Liver (tissue), 3 donors: Measurements from ENCODE around the gene TMEM272.

ENCODE experiments used
- FOXA1 ChIP-seq: IDR thresholded peaks from 2 replicates; pipeline ENCODE4 v1.6.1; 2016; ENCODE audit warnings: antibody characterized with exemption
- GABPA ChIP-seq, 2 donors: IDR thresholded peaks in 1 of 2; conservative IDR thresholded peaks in 1 of 2; 2 replicates each; pipeline ENCODE4 v1.6.1; 2016; ENCODE audit warnings: antibody characterized with exemption in 2 of 2, mild to moderate bottlenecking in 1 of 2, moderate library complexity in 1 of 2
- HNF4A ChIP-seq, 2 donors: conservative IDR thresholded peaks; 2 replicates each; pipeline ENCODE4 v1.6.1; 2016; ENCODE audit warnings: antibody characterized with exemption in 2 of 2, mild to moderate bottlenecking in 2 of 2
- JUND ChIP-seq, 2 donors: IDR thresholded peaks; 2 replicates each; pipeline ENCODE4 v1.6.1; 2016; ENCODE audit warnings: antibody characterized with exemption in 2 of 2
- RAD21 ChIP-seq, 2 donors: IDR thresholded peaks; 2 replicates each; pipeline ENCODE4 v1.6.1; 2016; ENCODE audit warnings: antibody characterized with exemption in 2 of 2, mild to moderate bottlenecking in 2 of 2
- RXRA ChIP-seq, 2 donors: IDR thresholded peaks; 2 replicates each; pipeline ENCODE4 v1.6.1; 2017 to 2018; ENCODE audit warnings: antibody characterized with exemption in 2 of 2, mild to moderate bottlenecking in 1 of 2
- SP1 ChIP-seq: IDR thresholded peaks from 2 replicates; pipeline ENCODE4 v1.6.1; 2018; ENCODE audit warnings: antibody characterized with exemption, mild to moderate bottlenecking
- TAF1 ChIP-seq: conservative IDR thresholded peaks from 2 replicates; pipeline ENCODE4 v1.6.1; 2016; ENCODE audit warnings: antibody characterized with exemption, mild to moderate bottlenecking
- YY1 ChIP-seq: IDR thresholded peaks from 2 replicates; pipeline ENCODE4 v1.6.1; 2016; ENCODE audit warnings: antibody characterized with exemption, mild to moderate bottlenecking
- TF ChIP-seq, protein P1 (sequence below): fragments of 150-350 bp; IDR thresholded peaks from 2 replicates; pipeline ENCODE4 v1.5.1; 2017; ENCODE audit warnings: improper control_type of control experiment, low read depth, low read length; ENCODE audit not compliant: missing input control
- TF ChIP-seq, protein P2 (sequence below): IDR thresholded peaks from 2 replicates; pipeline ENCODE4 v1.6.1; 2016; ENCODE audit warnings: antibody characterized with exemption
- TF ChIP-seq, protein P3 (sequence below): IDR thresholded peaks from 2 replicates; pipeline ENCODE4 v1.6.1; 2016; ENCODE audit warnings: antibody characterized with exemption
- TF ChIP-seq, protein P4 (sequence below): IDR thresholded peaks from 2 replicates; pipeline ENCODE4 v1.6.1; 2016; ENCODE audit warnings: antibody characterized with exemption
- TF ChIP-seq, protein P5 (sequence below): IDR thresholded peaks from 2 replicates; pipeline ENCODE4 v1.6.1; 2016; ENCODE audit warnings: antibody characterized with exemption, mild to moderate bottlenecking
- donor health status: healthy.
- donor health status: healthy.

DNA sequence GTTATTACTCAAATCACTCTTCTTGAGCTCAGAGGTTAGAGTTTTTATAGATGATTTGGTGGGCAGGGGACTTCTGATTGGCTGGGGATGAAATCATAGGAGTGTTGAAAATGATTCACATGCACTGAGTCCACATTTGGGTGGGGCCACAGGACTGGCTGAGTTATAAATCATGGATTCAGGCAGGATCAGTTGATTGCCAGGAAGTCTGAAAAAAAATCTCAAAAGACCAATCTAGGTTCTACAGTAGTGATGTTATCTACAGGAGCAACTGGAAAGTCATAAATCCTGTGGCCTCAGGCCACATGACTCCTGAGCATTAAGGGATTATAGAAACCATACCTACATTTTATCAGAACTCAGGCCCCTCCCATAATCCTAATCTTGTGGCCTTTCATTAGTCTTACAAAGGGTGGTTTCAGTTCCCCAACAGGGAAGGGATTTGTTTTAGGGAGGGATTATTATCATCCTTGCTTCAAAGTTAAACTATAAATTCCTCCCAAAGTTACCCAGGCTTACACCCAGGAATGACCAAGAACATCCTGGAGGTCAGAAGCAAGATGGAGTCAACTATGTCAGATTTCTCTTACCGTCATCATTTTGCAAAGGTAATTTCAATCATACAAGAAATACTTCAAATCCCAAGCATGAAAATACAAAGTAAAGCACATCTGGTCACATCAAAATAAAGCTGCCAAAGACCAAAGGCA is 11.2 kb upstream of the TMEM272 start:
- TF ChIP-seq TAF1 (no peak), YY1 (no peak), JUND (IDR thresholded peaks at IDR 0.05) (no peak), GABPA (IDR thresholded peaks at IDR 0.05 in 1 of 2, conservative IDR thresholded peaks at IDR 0.05 in 1 of 2) (no peak), RAD21 (IDR thresholded peaks at IDR 0.05) (no peak), RXRA (IDR thresholded peaks at IDR 0.05) (no peak), SP1 (no peak), HNF4A (conservative IDR thresholded peaks at IDR 0.05) (no peak), FOXA1 (no peak)
- TF ChIP-seq, protein P1, sequence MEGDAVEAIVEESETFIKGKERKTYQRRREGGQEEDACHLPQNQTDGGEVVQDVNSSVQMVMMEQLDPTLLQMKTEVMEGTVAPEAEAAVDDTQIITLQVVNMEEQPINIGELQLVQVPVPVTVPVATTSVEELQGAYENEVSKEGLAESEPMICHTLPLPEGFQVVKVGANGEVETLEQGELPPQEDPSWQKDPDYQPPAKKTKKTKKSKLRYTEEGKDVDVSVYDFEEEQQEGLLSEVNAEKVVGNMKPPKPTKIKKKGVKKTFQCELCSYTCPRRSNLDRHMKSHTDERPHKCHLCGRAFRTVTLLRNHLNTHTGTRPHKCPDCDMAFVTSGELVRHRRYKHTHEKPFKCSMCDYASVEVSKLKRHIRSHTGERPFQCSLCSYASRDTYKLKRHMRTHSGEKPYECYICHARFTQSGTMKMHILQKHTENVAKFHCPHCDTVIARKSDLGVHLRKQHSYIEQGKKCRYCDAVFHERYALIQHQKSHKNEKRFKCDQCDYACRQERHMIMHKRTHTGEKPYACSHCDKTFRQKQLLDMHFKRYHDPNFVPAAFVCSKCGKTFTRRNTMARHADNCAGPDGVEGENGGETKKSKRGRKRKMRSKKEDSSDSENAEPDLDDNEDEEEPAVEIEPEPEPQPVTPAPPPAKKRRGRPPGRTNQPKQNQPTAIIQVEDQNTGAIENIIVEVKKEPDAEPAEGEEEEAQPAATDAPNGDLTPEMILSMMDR, result no peak
- TF ChIP-seq, protein P2, sequence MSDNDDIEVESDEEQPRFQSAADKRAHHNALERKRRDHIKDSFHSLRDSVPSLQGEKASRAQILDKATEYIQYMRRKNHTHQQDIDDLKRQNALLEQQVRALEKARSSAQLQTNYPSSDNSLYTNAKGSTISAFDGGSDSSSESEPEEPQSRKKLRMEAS, result no peak
- TF ChIP-seq, protein P3, sequence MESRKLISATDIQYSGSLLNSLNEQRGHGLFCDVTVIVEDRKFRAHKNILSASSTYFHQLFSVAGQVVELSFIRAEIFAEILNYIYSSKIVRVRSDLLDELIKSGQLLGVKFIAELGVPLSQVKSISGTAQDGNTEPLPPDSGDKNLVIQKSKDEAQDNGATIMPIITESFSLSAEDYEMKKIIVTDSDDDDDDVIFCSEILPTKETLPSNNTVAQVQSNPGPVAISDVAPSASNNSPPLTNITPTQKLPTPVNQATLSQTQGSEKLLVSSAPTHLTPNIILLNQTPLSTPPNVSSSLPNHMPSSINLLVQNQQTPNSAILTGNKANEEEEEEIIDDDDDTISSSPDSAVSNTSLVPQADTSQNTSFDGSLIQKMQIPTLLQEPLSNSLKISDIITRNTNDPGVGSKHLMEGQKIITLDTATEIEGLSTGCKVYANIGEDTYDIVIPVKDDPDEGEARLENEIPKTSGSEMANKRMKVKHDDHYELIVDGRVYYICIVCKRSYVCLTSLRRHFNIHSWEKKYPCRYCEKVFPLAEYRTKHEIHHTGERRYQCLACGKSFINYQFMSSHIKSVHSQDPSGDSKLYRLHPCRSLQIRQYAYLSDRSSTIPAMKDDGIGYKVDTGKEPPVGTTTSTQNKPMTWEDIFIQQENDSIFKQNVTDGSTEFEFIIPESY, result no peak
- TF ChIP-seq, protein P4, sequence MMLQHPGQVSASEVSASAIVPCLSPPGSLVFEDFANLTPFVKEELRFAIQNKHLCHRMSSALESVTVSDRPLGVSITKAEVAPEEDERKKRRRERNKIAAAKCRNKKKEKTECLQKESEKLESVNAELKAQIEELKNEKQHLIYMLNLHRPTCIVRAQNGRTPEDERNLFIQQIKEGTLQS, result no peak
- TF ChIP-seq, protein P5, sequence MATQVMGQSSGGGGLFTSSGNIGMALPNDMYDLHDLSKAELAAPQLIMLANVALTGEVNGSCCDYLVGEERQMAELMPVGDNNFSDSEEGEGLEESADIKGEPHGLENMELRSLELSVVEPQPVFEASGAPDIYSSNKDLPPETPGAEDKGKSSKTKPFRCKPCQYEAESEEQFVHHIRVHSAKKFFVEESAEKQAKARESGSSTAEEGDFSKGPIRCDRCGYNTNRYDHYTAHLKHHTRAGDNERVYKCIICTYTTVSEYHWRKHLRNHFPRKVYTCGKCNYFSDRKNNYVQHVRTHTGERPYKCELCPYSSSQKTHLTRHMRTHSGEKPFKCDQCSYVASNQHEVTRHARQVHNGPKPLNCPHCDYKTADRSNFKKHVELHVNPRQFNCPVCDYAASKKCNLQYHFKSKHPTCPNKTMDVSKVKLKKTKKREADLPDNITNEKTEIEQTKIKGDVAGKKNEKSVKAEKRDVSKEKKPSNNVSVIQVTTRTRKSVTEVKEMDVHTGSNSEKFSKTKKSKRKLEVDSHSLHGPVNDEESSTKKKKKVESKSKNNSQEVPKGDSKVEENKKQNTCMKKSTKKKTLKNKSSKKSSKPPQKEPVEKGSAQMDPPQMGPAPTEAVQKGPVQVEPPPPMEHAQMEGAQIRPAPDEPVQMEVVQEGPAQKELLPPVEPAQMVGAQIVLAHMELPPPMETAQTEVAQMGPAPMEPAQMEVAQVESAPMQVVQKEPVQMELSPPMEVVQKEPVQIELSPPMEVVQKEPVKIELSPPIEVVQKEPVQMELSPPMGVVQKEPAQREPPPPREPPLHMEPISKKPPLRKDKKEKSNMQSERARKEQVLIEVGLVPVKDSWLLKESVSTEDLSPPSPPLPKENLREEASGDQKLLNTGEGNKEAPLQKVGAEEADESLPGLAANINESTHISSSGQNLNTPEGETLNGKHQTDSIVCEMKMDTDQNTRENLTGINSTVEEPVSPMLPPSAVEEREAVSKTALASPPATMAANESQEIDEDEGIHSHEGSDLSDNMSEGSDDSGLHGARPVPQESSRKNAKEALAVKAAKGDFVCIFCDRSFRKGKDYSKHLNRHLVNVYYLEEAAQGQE, result no peak
